Panc1 (cell line): Measurements from ENCODE around the gene POC5.

Experiments
- CTCF ChIP-seq: fragments of 450-650 bp; IDR thresholded peaks from 2 replicates; pipeline ENCODE4 v1.5.1; 2017; ENCODE audit warnings: mild to moderate bottlenecking
- POLR2AphosphoS5 ChIP-seq: IDR thresholded peaks from 2 replicates; pipeline ENCODE4 v1.6.1; 2012; ENCODE audit warnings: mild to moderate bottlenecking, low read depth, low read length, moderate library complexity
- REST ChIP-seq, 2 experiments: IDR thresholded peaks; 2 replicates each; pipeline ENCODE4 v1.6.1; 2011 to 2012; ENCODE audit warnings: low read depth in 2 of 2, control low read depth in 1 of 2, low read length in 1 of 2, mild to moderate bottlenecking in 1 of 2, moderate library complexity in 1 of 2; ENCODE audit not compliant: insufficient read depth in 1 of 2
- SIN3A ChIP-seq: IDR thresholded peaks from 2 replicates; pipeline ENCODE4 v1.6.1; 2012; ENCODE audit warnings: low read depth, mild to moderate bottlenecking, low read length, moderate library complexity, borderline replicate concordance; ENCODE audit not compliant: insufficient read depth

- TF ChIP-seq CTCF (no peak), POLR2AphosphoS5 (no peak), SIN3A (no peak), REST (IDR thresholded peaks at IDR 0.05; ENCODE audit: insufficient read depth in 1 of 2, low read depth in 2 of 2, low read length in 1 of 2) (no peak)
These were observed 16.5 kb upstream of the POC5 start for GRCh38 chr5:75733767-75734166.
